ENCODE data around the gene PREP.

The PREP gene

GRCh38 chr6:105304366-105304765 lies 98.5 kb downstream of the PREP start:
- no peak for DNase-seq

DNA sequence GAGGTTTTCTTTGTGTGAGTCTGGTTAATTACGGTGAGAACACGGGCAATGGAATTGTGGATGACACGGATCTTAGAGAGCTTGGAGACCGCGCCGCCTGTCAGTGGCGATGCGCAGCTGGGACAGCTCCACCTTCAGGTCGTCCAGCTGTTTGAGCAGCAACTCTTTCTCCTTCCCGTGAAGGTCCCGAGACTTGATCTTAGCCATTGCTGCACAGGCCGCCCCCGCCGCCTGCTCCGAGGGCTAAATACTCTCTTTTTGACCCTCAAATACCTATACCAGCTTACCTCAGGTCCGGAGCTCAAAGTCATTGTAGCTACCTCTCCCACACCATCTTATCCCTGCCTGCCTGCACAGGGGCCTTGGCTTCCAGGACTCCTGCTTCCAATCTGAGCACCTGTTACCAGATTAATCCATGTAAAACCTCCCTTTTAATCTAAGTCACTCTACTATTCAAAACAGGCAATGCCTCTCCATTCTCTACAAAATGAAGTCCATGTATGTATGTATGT lies 100.2 kb downstream of the PREP start:
- no peak for DNase-seq

DNA sequence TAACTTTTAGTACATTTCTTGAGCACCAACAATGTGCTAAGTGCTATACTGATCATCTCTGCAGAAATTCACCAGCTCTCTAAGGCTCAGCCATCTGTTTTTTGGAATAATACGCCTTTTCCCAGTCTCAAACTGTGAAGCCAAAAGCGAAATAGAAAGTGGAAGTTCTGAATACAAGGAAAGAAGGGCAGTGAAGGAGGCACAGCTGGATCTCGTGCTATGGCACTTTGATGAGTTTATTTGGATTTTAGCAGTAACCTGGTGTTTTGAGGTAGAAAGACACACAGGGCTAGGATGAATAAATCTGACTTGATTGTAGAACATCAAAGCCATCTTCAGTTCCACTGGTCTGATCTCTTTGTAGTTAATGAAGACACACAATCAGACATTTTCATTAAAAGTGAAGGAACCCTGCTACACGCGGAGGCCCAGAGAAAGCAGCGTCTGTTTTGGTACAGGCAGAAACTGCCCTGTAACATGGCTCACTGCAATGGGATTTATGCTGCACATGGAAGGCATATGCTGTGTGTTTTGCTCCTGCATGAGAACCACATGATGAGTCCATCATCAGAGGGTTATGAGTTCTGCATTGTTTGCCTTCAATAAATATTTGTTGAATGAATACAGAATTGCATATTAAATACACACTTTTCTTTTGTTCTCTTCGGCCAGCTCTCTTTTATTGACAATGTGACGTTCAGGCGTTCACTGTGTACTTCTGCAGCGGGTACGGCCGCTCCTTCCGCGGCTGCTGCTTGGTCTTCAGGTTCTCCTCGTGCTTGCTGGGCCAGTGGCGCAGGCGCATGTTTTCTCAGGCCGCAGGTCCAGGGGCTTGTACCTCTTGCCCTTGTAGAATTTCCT lies 100.9 kb downstream of the PREP start:
- DNase-seq = no peak

- no peak for DNase-seq
These were observed 101.8 kb downstream of the PREP start for GRCh38 chr6:105301072-105301503.

DNA sequence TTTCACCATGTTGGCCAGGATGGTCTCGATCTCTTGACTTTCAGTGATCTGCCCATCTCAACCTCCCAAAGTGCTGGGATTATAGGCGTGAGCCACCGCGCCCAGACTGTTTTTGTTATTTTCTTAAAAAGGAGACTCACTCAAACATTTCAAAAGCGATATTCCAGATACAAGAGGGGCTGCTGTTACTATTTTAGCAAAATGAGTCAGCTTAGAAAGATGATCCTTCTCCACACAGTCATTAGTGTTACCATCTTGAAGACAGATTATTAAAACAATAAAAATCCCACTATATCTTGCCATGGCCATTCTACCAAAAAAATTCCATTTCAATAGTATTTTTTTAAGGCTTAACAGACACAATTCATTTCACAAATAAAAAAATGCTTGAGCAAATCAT lies 102.8 kb downstream of the PREP start:
- no peak for DNase-seq

DNA sequence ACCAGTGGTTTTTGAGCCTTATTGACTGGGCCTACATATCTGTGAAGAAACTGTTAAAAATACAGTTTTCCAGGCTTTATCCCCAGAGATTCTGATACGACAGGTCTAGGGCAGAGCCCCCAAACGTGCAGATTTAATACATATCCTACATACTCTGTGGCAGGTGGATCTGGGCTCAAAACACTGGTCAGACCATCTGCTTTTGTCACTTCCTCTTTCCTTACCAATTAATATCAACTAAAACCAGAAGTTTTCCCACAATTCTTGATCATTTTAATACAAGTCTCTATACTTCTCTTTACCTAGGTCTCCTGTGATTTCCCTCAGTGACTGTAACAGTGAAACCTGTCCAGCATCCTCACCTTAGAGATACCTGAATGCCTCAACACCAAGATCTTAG lies 108.8 kb downstream of the PREP start:
- no peak for DNase-seq

- DNase-seq = no peak
These were observed 110.1 kb downstream of the PREP start for GRCh38 chr6:105292689-105293339.

DNA sequence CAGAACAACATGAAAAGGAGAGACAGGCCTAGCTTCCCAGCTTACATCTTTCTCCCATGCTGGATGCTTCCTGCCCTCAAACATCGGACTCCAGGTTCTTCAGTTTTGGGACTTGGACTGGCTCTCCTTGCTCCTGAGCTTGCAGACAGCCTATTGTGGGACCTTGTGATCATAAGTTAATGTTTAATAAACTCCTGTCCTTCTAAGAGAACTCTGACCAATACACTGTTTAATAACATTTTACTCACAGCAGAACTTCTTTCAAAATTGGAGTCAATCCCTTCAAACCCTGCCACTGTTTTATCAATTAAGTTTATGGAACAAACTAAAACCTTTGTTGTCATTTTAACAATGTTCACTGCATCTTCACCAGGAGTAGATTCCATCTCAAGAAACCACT lies 111.4 kb downstream of the PREP start:
- no peak for DNase-seq

DNA sequence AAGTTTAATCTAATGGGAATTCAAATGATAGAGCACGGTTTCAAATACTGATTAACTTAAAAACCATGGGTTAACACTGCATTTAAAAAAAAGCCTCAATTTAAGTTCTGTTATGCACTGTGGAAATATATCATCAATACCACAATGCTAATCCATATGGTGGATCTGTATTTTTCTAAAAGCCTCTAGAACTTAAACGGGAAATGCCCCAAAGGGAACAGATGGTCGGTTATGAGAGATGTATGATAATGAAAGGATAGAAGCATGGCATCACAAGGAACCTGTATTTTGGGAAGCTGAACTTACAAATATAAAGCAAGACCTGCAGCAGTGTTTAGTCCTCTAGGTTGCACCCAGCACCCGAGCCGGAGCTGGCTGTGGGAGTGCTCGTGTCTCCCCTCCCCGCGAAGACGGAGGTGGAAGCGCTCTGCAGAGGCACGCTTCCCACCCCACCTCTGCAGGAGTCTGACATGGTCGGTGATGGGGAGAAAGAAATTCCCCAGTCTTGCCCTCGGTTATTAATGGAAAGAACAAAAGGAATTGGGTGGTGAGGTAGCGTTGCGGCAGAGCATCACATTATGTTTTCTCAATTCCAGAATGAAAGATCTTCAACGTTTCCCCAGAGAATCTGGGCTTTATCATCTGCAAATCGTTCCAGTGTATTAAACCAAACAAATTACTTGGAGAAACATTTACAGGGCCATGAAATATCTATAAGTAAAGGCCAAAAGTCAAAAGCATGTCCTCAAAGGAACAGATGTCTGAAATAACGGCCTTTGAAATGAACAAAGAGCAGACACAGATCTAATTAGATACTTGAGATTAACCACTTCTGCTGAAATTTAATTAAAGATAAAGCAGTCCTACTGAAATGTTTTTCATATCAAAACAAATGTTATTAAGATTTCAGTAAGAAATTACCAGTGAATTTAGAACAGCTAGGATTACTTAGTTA lies 120.0 kb downstream of the PREP start:
- DNase-seq = no peak

GRCh38 chr6:105280033-105280432 lies 122.8 kb downstream of the PREP start:
- no peak for DNase-seq

GRCh38 chr6:105279463-105279862 lies 123.4 kb downstream of the PREP start:
- no peak for DNase-seq

DNA sequence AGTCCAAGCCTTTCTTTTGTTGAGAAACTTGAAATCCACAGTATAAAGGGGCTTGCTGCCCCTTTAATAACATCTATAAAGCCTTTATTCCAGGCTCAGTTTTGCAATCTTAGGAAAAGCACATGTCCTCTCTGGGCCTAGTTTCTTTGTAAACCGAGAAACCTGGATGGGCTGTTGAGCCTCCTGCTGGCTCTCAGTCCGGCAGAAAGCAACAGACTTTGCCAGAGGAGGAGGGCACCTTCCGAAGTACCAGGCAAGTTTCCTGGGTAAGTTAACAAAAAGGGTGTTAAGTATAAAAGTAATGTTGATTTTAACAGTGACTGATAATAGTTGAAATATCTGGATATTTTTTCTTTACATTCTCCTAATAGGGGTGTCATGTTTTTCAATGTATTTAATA lies 124.1 kb downstream of the PREP start:
- DNase-seq = no peak

DNA sequence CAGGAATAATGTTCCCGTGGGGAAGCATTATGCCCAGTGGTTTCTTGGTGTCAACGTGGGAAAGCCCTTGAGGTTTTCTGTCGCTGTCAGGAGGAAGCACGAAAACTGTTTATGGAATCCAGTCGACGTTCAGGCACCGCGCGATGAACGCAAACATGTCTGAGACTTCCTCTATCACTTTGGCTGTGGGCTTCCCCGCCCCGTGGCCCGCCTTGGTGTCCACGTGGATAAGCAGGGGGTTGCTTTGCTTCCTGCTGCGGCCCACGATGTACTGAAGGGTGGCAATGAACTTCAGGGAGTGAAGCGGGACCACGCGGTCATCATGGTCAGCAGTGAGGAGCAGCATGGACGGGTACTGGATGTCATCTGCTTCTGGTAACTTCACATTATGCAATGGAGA lies 124.8 kb downstream of the PREP start:
- DNase-seq = no peak

GRCh38 chr6:105276374-105276773 lies 126.5 kb downstream of the PREP start:
- DNase-seq = no peak

- DNase-seq = no peak
These were observed 127.3 kb downstream of the PREP start for GRCh38 chr6:105275542-105275941.

DNA sequence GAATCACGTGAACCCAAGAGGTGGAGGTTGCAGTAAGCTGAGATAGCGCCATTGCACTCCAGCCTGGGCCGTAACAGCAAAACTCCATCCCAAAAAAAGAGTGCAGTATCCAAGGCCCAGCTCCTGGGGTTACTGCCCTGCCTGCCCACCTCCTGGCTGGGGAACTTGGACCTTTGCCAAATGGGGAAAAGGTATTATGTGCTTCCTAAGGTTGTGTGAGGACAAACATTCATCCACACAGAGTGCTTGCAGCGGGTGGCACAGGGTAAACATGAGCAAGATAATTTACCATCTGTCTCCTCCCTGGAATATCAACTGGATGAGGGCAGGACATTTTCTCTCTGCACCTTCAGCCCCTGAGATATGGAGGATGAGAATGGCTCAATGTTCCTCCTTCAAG lies 128.2 kb downstream of the PREP start:
- DNase-seq = no peak

- no peak for DNase-seq
These were observed 129.3 kb downstream of the PREP start for GRCh38 chr6:105273589-105273988.

GRCh38 chr6:105272786-105273185 lies 130.1 kb downstream of the PREP start:
- DNase-seq = no peak

GRCh38 chr6:105270511-105270910 lies 132.4 kb downstream of the PREP start:
- no peak for DNase-seq

DNA sequence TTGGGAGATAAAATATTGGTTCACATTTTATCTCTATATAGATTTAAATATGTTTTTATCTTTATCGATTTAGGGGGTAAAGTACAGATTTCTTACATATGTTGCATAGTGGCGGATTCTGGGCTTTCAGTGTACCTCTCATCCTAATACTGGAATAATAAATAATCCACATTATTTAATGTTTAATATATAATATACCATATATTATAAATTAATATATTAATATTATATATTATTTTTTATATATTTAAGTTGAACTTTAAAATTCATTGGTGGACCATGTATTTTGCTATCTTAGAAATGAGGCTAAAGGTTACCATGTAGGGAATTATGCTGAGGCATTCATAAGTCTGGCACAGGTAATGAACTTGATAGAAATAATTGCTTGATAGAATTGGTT lies 133.5 kb downstream of the PREP start:
- DNase-seq = no peak

- no peak for DNase-seq
These were observed 138.9 kb downstream of the PREP start for GRCh38 chr6:105263685-105264610.

Measured in activated naive CD4-positive, alpha-beta T cell treated with anti-CD3 and anti-CD28 coated beads, Interleukin-2, amount 50 U/mL, for 16 hours (primary cell).